Ovary (tissue), 3 donors: ENCODE data around the gene IQGAP2.

ENCODE experiments used
- CTCF ChIP-seq, 3 donors: fragments of 450-650 bp in 2 of 3; fragments of 200-600 bp in 1 of 3; IDR thresholded peaks; one replicate each; pipeline versions ENCODE4 v1.5.1 to v1.8.0; 2016 to 2022; ENCODE audit warnings: antibody characterized with exemption in 3 of 3, mild to moderate bottlenecking in 1 of 3
- EP300 ChIP-seq: sonication (generic); formaldehyde crosslinking; IDR thresholded peaks from one replicate; pipeline ENCODE4 v1.6.1; 2017; ENCODE audit warnings: antibody characterized with exemption
- POLR2A ChIP-seq: fragments of 450-650 bp; IDR thresholded peaks from one replicate; pipeline ENCODE4 v1.6.1; 2017; ENCODE audit warnings: antibody characterized with exemption, mild to moderate bottlenecking, moderate library complexity
- donor health status: DM: no; HTN: no; CAD: no.

GRCh38 chr5:76467216-76467615, 64.1 kb downstream of the IQGAP2 start:
- TF ChIP-seq CTCF (IDR thresholded peaks at IDR 0.05) (no peak), POLR2A (no peak), EP300 (no peak)
